ENCODE measurements around the gene CD7. TPM values are rescaled to one million over a fixed set of nuclear protein-coding genes. Genes with fewer than 3 reads are reported as not detected.

The CD7 gene
- total and polyA plus RNA-seq, 9 of the 15 experiments (the other 6 are each of a cell fraction or from before 2014, with no cell fraction given) = 0.21 to 0.35 TPM; not detected in 7

DNA sequence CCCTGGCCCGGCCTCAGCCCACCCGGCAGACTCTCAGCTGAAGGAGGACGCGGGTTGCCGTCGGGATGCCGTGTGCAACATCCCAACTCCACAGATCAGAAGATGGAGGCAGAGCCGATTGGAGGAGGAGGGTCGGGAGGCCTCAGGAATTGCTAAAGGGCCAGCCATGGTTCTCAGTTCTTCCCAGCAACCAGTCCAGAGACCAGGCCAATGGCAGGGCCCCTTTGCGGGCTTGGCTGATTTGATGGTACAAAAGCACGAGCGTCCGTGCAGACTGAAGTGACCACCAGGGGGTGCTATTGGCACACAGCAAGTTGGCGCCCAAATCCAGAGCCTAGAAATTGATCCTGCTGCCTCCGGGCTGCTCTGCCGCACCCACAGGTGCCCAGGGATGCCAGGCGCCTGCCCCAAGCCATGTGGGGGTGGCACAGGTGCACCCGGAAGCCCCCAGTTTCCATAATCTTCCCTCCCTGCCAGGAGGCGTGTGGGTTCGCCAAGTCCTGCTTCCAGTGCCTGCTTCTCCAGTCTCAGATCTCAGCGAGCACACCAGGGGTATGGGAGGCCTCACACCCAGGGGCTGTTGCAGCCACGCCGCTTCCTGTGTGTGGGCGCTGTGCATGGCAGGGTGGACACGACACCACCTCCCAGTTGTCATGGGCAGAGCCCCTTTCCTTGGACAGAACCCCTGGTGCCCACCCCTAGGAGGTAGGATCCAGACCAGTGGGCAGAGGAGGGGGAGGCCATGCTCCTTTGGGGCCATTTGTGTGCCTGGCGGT lies 34.5 kb upstream of the CD7 start (continued):
- TF ChIP-seq, protein P1, sequence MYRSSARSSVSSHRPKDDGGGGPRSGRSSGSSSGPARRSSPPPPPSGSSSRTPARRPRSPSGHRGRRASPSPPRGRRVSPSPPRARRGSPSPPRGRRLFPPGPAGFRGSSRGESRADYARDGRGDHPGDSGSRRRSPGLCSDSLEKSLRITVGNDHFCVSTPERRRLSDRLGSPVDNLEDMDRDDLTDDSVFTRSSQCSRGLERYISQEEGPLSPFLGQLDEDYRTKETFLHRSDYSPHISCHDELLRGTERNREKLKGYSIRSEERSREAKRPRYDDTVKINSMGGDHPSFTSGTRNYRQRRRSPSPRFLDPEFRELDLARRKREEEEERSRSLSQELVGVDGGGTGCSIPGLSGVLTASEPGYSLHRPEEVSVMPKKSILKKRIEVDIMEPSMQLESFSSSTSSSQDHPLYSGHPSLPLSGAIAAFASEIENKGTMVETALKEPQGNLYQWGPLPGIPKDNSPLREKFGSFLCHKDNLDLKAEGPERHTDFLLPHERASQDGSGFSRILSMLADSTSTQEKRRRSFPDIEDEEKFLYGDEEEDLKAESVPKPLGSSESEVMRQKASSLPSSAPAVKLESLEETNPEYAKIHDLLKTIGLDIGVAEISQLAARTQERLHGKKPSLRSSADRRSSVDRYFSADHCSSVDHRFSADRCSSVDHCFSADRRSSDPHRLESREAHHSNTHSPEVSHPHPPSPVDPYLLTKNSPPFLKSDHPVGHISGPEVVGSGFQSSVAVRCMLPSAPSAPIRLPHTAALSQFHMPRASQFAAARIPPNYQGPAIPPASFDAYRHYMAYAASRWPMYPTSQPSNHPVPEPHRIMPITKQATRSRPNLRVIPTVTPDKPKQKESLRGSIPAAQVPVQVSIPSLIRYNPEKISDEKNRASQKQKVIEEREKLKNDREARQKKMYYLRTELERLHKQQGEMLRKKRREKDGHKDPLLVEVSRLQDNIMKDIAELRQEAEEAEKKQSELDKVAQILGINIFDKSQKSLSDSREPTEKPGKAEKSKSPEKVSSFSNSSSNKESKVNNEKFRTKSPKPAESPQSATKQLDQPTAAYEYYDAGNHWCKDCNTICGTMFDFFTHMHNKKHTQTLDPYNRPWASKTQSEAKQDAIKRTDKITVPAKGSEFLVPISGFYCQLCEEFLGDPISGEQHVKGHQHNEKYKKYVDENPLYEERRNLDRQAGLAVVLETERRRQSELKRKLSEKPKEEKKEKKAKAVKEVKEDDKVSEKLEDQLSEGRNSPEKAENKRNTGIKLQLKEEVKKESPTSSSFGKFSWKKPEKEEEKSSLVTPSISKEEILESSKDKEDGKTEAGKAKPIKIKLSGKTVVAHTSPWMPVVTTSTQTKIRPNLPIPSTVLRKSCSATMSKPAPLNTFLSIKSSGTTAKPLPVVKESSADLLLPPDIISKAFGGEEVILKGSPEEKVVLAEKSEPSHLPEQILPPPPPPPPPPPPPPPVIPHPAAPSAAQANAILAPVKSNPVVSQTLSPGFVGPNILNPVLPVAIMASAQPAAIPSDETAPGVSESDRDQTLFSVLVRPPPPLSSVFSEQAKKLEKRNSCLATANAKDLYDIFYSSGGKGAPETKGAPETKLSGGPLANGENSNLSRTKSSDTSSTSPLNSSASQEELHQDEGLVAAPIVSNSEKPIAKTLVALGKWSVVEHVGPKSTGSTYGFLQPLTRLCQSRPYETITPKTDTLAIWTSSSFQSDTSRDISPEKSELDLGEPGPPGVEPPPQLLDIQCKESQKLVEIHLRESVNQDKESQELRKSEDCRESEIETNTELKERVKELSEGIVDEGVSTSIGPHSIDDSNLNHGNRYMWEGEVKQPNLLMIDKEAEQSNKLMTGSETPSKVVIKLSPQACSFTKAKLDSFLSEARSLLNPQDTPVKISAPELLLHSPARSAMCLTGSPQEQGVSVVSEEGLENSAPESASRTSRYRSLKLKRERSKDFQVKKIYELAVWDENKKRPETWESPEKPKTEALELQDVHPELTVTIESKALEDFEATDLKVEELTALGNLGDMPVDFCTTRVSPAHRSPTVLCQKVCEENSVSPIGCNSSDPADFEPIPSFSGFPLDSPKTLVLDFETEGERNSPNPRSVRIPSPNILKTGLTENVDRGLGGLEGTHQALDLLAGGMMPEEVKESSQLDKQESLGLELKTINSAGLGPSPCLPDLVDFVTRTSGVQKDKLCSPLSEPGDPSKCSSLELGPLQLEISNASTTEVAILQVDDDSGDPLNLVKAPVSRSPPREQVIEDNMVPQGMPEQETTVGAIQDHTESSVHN (IDR thresholded peaks at IDR 0.05; ENCODE audit: borderline replicate concordance in 1 of 2, low read depth in 1 of 2) = no peak
- TF ChIP-seq NFRKB (IDR thresholded peaks at IDR 0.05; ENCODE audit: low read depth) = no peak
- TF ChIP-seq, protein P2, sequence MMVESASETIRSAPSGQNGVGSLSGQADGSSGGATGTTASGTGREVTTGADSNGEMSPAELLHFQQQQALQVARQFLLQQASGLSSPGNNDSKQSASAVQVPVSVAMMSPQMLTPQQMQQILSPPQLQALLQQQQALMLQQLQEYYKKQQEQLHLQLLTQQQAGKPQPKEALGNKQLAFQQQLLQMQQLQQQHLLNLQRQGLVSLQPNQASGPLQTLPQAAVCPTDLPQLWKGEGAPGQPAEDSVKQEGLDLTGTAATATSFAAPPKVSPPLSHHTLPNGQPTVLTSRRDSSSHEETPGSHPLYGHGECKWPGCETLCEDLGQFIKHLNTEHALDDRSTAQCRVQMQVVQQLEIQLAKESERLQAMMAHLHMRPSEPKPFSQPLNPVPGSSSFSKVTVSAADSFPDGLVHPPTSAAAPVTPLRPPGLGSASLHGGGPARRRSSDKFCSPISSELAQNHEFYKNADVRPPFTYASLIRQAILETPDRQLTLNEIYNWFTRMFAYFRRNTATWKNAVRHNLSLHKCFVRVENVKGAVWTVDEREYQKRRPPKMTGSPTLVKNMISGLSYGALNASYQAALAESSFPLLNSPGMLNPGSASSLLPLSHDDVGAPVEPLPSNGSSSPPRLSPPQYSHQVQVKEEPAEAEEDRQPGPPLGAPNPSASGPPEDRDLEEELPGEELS (CRISPR knock-in tag; IDR thresholded peaks at IDR 0.05; ENCODE audit: borderline replicate concordance) = no peak
- no peak for TF ChIP-seq SREBF1 (IDR thresholded peaks at IDR 0.05; ENCODE audit: borderline replicate concordance, low read depth, low read length)
- no peak; the same call in 1 of the 2 replicates for TF ChIP-seq CBFA2T2 (conservative IDR thresholded peaks at IDR 0.05)
- 0 out of 2 replicates have a peak, but pooled peaks have one; percentile 30 for TF ChIP-seq CBFB (CRISPR knock-in tag; IDR thresholded peaks at IDR 0.05)
- no peak for TF ChIP-seq ETV5 (CRISPR knock-in tag; IDR thresholded peaks at IDR 0.05; ENCODE audit: low read depth)
- no peak for TF ChIP-seq STAT5A (IDR thresholded peaks at IDR 0.05; ENCODE audit: borderline replicate concordance, low read length)
- TF ChIP-seq MYBL2 (IDR thresholded peaks at IDR 0.05; ENCODE audit: low read depth) = no peak
- no peak for TF ChIP-seq MYBL2 (CRISPR knock-in tag; IDR thresholded peaks at IDR 0.05; ENCODE audit: borderline replicate concordance)
- no peak for TF ChIP-seq TRIM28 (IDR thresholded peaks at IDR 0.05)
- no peak for TF ChIP-seq CBX3 (IDR thresholded peaks at IDR 0.05; ENCODE audit: borderline replicate concordance in 1 of 2, low read length in 2 of 2)
- no peak for TF ChIP-seq NUFIP1 (IDR thresholded peaks at IDR 0.05; ENCODE audit: partially characterized antibody)
- no peak for TF ChIP-seq RBBP5 (IDR thresholded peaks at IDR 0.05; ENCODE audit: borderline replicate concordance, insufficient read depth, low read length, poor library complexity, severe bottlenecking)
- TF ChIP-seq BHLHE40 (IDR thresholded peaks at IDR 0.05; ENCODE audit: low read length) = peak; percentile 65
- no peak for TF ChIP-seq ZC3H11A (IDR thresholded peaks at IDR 0.05; ENCODE audit: low read depth, low read length)
- TF ChIP-seq BCOR (IDR thresholded peaks at IDR 0.05) = no peak
- TF ChIP-seq CSDE1 (IDR thresholded peaks at IDR 0.05) = no peak
- peak; percentile 19; the same call in 1 of the 2 replicates for TF ChIP-seq KLF16 (IDR thresholded peaks at IDR 0.05)

Data from K562 (cell line).